Measurements from ENCODE around the gene EIF4A3. TPM values are rescaled to one million over a fixed set of nuclear protein-coding genes. Genes with fewer than 3 reads are reported as not detected.

EIF4A3 gene
- total and polyA plus RNA-seq, 2 experiments from 2014 or later: 81.7 to 107 TPM

- DNase-seq (ENCODE audit: low spot score): no peak
- no peaks in the 10 kb centered on the region for H3K9me3 ChIP-seq (ENCODE audit: low read depth)
- no peaks in the 10 kb centered on the region for H3K36me3 ChIP-seq (replicated peaks; ENCODE audit: insufficient read depth, low read depth)
- H4K20me1 ChIP-seq (ENCODE audit: insufficient read depth, poor library complexity, severe bottlenecking): no peaks in the 10 kb centered on the region
- no peaks in the 10 kb centered on the region for H3K4me1 ChIP-seq (ENCODE audit: insufficient read depth)
- H3K27me3 ChIP-seq: no peaks in the 10 kb centered on the region
- 93% methylated on average over 9 of the region's 9 CpGs for WGBS (ENCODE audit: low lambda C conversion rate, missing lambda C conversion rate)
- TF ChIP-seq EZH2 (IDR thresholded peaks at IDR 0.05; ENCODE audit: borderline replicate concordance) (no peak), EZH2phosphoT487 (IDR thresholded peaks at IDR 0.05; ENCODE audit: low read depth, severe bottlenecking, unreplicated experiment) (no peak), CTCF (IDR thresholded peaks at IDR 0.05; ENCODE audit: poor library complexity) (no peak)
- H3K4me3 ChIP-seq: no peak overlapping the region
- no peaks in the 10 kb centered on the region for H3K9me2 ChIP-seq (replicated peaks; ENCODE audit: insufficient read depth)
- H3K4me2 ChIP-seq: no peak overlapping the region
- H3K79me2 ChIP-seq: no peaks in the 10 kb centered on the region
- H2AFZ ChIP-seq: no peak overlapping the region
- H3K27ac ChIP-seq: no peak overlapping the region
Observed at GRCh38 chr17:80185968-80186367, 39.0 kb upstream of the EIF4A3 start.

GRCh38 chr17:80184423-80184714, 37.4 kb upstream of the EIF4A3 start:
- no peak overlapping the region for H3K4me2 ChIP-seq
- 78% methylated on average over 10 of the region's 10 CpGs for WGBS (ENCODE audit: low lambda C conversion rate, missing lambda C conversion rate)
- TF ChIP-seq EZH2 (IDR thresholded peaks at IDR 0.05; ENCODE audit: borderline replicate concordance) (no peak), EZH2phosphoT487 (IDR thresholded peaks at IDR 0.05; ENCODE audit: low read depth, severe bottlenecking, unreplicated experiment) (no peak), CTCF (IDR thresholded peaks at IDR 0.05; ENCODE audit: poor library complexity) (no peak)
- H3K9me3 ChIP-seq (ENCODE audit: low read depth): no peaks in the 10 kb centered on the region
- DNase-seq (ENCODE audit: low spot score): no peak
- no peak overlapping the region for H2AFZ ChIP-seq
- H3K79me2 ChIP-seq: no peaks in the 10 kb centered on the region
- no peak overlapping the region for H3K4me3 ChIP-seq
- H3K27ac ChIP-seq: no peak overlapping the region
- H3K4me1 ChIP-seq (ENCODE audit: insufficient read depth): no peaks in the 10 kb centered on the region
- H4K20me1 ChIP-seq (ENCODE audit: insufficient read depth, poor library complexity, severe bottlenecking): no peaks in the 10 kb centered on the region
- no peaks in the 10 kb centered on the region for H3K27me3 ChIP-seq
- no peaks in the 10 kb centered on the region for H3K36me3 ChIP-seq (replicated peaks; ENCODE audit: insufficient read depth, low read depth)
- H3K9me2 ChIP-seq (replicated peaks; ENCODE audit: insufficient read depth): no peaks in the 10 kb centered on the region

- TF ChIP-seq EZH2phosphoT487 (IDR thresholded peaks at IDR 0.05; ENCODE audit: low read depth, severe bottlenecking, unreplicated experiment) (no peak), EZH2 (IDR thresholded peaks at IDR 0.05; ENCODE audit: borderline replicate concordance) (no peak), CTCF (IDR thresholded peaks at IDR 0.05; ENCODE audit: poor library complexity) (no peak)
- Histone ChIP-seq H2AFZ (no peak overlapping the region), H3K36me3 (replicated peaks; ENCODE audit: insufficient read depth, low read depth) (no peaks in the 10 kb centered on the region), H3K9me3 (ENCODE audit: low read depth) (no peaks in the 10 kb centered on the region), H3K27me3 (no peaks in the 10 kb centered on the region), H3K79me2 (no peaks in the 10 kb centered on the region), H4K20me1 (ENCODE audit: insufficient read depth, poor library complexity, severe bottlenecking) (no peaks in the 10 kb centered on the region), H3K9me2 (replicated peaks; ENCODE audit: insufficient read depth) (no peaks in the 10 kb centered on the region), H3K4me2 (no peak overlapping the region), H3K4me3 (no peak overlapping the region), H3K4me1 (ENCODE audit: insufficient read depth) (no peaks in the 10 kb centered on the region), H3K27ac (no peak overlapping the region)
- 80% methylated on average over 21 of the region's 26 CpGs for WGBS (ENCODE audit: low lambda C conversion rate, missing lambda C conversion rate)
- no peak for DNase-seq (ENCODE audit: low spot score)
Observed at GRCh38 chr17:80183581-80184422, 36.9 kb upstream of the EIF4A3 start.

Measured in hepatocyte (in vitro differentiated cells).